HFFc6 (cell line): ENCODE data around the gene CPNE4. TPM values are rescaled to one million over a fixed set of nuclear protein-coding genes. Genes with fewer than 3 reads are reported as not detected.

ENCODE experiments used
- DNase-seq: peaks from one replicate; pipeline ENCODE4 v3.0.0-alpha.2; 2018
- H3K27ac Mint-ChIP-seq: 2 replicates; pipeline ENCODE4 v1.8.0; 2020; ENCODE audit warnings: mild to moderate bottlenecking, mixed read lengths
- H3K27me3 Mint-ChIP-seq: 2 replicates; pipeline ENCODE4 v1.8.0; 2021; ENCODE audit warnings: mild to moderate bottlenecking, moderate library complexity, mixed read lengths; ENCODE audit not compliant: insufficient read depth
- H3K36me3 Mint-ChIP-seq: 2 replicates; pipeline ENCODE4 v1.8.0; 2021; ENCODE audit warnings: low read depth, mixed read lengths
- H3K4me1 Mint-ChIP-seq: 2 replicates; pipeline ENCODE4 v1.8.0; 2020; ENCODE audit warnings: low read depth, mixed read lengths
- H3K4me3 Mint-ChIP-seq: 2 replicates; pipeline ENCODE4 v1.8.0; 2020; ENCODE audit warnings: mild to moderate bottlenecking, moderate library complexity, mixed read lengths
- H3K9me3 Mint-ChIP-seq: 2 replicates; pipeline ENCODE4 v1.8.0; 2020; ENCODE audit warnings: mild to moderate bottlenecking, mixed read lengths
- total RNA-seq, 6 experiments: library from RNA; stranded (reverse); fragmentation: NEBNext Ultra II Directional; extraction: Animal tissue kit (Norgen Biotek cat#: 25700); gene quantifications; 2 replicates in 1 of 6; 3 replicates in 5 of 6; pipeline ENCODE4 v1.2.3, GENCODE V29; 2021
- TF ChIP-seq, protein P1 (sequence below): fragments of 200-600 bp; sonication (generic); IDR thresholded peaks from 2 replicates; pipeline ENCODE4 v1.5.0; 2021; ENCODE audit warnings: antibody characterized with exemption, mild to moderate bottlenecking

CPNE4 gene
- total RNA-seq, 6 experiments from 2014 or later: not detected

DNA sequence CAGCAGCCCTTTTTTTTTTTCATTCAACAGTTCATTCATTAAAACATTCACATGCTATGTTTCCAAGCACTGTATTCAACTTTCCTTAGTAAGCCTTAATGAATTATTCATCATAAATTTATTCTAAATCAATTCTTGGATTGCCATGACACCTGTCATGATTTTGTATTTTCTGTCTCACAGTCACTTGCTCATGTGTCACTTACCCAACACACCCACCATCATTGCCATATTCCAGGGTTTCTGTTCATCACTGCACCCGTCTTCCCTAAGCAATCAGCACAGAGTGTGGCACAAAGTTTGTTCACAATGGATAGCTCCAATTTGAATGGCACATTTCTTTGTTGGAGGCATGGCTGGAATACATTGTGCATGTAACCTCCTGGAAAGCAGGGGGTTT, 27.2 kb downstream of the CPNE4 start:
- no peaks in the 10 kb centered on the region for H3K4me1 Mint-ChIP-seq
- no peaks in the 10 kb centered on the region for H3K9me3 Mint-ChIP-seq
- DNase-seq: no peak
- peaks cover 10% of the 10 kb centered on the region for H3K27me3 Mint-ChIP-seq
- no peaks in the 10 kb centered on the region for H3K36me3 Mint-ChIP-seq
- H3K27ac Mint-ChIP-seq: no peak overlapping the region
- H3K4me3 Mint-ChIP-seq: no peak overlapping the region
- TF ChIP-seq, protein P1, sequence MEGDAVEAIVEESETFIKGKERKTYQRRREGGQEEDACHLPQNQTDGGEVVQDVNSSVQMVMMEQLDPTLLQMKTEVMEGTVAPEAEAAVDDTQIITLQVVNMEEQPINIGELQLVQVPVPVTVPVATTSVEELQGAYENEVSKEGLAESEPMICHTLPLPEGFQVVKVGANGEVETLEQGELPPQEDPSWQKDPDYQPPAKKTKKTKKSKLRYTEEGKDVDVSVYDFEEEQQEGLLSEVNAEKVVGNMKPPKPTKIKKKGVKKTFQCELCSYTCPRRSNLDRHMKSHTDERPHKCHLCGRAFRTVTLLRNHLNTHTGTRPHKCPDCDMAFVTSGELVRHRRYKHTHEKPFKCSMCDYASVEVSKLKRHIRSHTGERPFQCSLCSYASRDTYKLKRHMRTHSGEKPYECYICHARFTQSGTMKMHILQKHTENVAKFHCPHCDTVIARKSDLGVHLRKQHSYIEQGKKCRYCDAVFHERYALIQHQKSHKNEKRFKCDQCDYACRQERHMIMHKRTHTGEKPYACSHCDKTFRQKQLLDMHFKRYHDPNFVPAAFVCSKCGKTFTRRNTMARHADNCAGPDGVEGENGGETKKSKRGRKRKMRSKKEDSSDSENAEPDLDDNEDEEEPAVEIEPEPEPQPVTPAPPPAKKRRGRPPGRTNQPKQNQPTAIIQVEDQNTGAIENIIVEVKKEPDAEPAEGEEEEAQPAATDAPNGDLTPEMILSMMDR: no peak

DNA sequence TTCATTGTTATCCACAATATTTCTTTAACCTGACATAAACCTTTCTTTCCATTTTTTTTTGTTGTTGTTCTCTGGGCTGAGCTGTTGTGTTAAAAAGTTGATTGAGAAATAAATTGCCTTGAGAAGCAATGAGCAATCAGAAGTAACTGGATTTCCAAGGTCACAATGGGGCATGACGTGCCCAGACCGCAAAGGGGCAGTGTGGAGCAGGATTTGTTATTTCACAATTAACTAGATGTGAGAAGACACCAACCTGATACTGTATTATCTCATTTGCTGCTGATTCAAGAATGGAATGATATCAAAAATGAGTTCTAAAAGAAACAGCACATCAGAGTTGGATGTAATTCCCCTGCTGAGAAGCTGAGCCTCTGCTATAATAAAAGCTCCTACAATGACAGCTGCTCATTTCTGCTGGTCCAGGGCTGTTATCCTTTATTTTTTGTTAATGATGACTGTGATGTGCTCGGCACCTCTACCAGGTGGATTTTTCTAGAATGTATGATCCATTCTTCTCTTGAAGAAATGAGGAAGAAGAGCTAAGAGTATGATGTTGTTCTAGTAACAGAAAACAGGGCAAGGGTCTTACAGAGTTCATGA, 28.1 kb downstream of the CPNE4 start:
- DNase-seq: peak; percentile 19
- Mint-ChIP-seq H3K36me3 (no peaks in the 10 kb centered on the region), H3K4me1 (no peaks in the 10 kb centered on the region)

DNA sequence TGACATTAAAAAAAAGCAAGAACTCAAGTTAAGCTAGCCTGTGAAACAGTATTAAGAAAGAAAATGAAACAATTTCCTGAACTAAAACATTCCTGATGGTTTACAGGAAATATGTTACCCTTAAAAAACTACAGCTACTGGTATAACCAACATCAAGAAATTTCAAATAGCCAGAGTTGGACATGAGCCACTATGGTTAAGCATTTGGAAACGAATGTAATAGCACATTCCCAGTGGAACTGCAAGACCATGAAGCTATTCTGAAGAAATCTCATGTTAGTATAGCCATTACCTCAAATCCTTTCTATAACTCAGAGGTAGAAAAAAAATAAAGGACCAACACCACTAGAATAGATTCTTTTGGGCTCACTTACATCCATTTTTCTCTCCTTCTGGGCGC, 30.2 kb downstream of the CPNE4 start:
- no peak overlapping the region for H3K27ac Mint-ChIP-seq
- no peak overlapping the region for H3K4me3 Mint-ChIP-seq
- H3K27me3 Mint-ChIP-seq: peaks cover 4% of the 10 kb centered on the region; the same call in 1 of the 2 replicates
- H3K36me3 Mint-ChIP-seq: no peaks in the 10 kb centered on the region
- no peaks in the 10 kb centered on the region for H3K4me1 Mint-ChIP-seq
- DNase-seq: peak; percentile 36
- no peaks in the 10 kb centered on the region for H3K9me3 Mint-ChIP-seq
- TF ChIP-seq, protein P1: no peak

More for the DNA sequence above, 28.1 kb downstream of the CPNE4 start:
- Mint-ChIP-seq H3K27ac (no peak overlapping the region), H3K9me3 (no peaks in the 10 kb centered on the region), H3K4me3 (no peak overlapping the region), H3K27me3 (peaks cover 8% of the 10 kb centered on the region)
- TF ChIP-seq, protein P1: peak; percentile 72

DNA sequence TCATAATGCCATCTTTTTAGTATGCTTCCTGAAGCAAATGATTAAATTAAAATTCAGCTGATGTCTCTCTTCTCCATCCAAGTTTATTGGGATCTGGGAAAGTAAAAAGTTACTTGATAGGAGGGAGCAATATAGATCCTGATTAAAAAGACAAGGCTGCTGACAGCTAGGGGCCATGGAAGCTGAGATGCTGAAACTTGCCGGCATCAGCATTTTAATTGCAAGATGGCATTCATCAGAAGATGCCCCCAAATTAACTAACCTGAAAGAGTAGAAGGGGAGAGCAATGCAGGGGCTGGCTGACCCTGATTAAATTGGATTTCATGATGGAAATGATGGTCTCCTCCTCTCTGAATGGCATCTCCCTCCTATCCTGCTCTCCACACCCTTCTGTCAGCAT, 31.1 kb downstream of the CPNE4 start:
- Mint-ChIP-seq H3K9me3 (no peaks in the 10 kb centered on the region), H3K36me3 (no peaks in the 10 kb centered on the region), H3K4me3 (no peak overlapping the region), H3K4me1 (no peaks in the 10 kb centered on the region), H3K27ac (no peak overlapping the region), H3K27me3 (peaks cover 4% of the 10 kb centered on the region; the same call in 1 of the 2 replicates)
- TF ChIP-seq, protein P1: no peak
- no peak for DNase-seq

DNA sequence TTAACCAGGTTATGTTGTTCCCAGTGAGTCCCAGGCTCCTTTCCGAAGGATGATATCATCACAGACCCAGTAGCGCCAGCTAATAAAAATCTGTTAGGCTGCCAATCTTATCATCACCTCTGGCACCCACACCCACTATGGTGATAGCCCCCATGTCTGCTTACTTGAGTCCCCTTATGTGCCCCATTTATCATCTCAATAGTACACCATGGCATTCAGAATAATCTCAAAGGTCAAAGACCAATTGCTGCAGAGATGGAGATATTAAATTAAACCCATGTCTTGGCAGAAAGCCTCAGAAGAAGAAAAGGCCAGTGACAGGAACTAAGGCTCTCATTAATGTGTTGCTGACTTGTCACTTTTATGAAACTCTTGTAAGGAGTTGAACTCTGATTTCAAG, 32.8 kb downstream of the CPNE4 start:
- H3K36me3 Mint-ChIP-seq: no peaks in the 10 kb centered on the region
- DNase-seq: no peak
- H3K27me3 Mint-ChIP-seq: peaks cover 4% of the 10 kb centered on the region; the same call in 1 of the 2 replicates
- no peaks in the 10 kb centered on the region for H3K9me3 Mint-ChIP-seq
- TF ChIP-seq, protein P1: no peak
- H3K4me3 Mint-ChIP-seq: no peak overlapping the region
- H3K4me1 Mint-ChIP-seq: no peaks in the 10 kb centered on the region
- no peak overlapping the region for H3K27ac Mint-ChIP-seq
